Measurements from ENCODE around the gene KRTAP6-3.

KRTAP6-3 gene, protein sequence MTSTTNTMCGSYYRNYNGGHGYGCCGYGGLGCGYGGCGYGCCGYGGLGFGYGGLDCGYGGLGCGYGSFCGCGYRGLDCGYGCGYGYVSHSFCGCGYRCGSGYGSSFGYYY

DNA sequence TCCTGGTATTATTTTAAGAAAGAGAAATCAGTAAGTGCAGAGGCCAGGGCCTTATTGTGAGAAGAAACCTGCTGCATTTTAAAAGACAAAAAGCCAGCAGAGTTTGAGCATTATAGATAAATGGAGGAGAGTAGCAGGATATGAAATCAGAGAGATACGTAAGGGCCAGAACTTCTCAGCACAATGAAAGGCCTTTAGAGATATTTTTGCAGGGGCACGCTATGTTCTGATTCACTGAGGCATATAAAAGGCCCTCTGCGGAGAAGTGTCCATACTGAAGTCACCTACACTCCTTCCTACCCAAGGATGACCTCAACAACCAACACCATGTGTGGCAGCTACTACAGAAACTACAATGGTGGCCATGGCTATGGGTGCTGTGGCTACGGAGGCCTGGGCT, at the start of gene KRTAP6-3:
Gene KRTAP6-3, plus strand, starts transcription at position 301 of the 400 bp plus-strand sequence. Its CDS starts 6 bp downstream, at position 307.
- DNase-seq, result no peak

DNA sequence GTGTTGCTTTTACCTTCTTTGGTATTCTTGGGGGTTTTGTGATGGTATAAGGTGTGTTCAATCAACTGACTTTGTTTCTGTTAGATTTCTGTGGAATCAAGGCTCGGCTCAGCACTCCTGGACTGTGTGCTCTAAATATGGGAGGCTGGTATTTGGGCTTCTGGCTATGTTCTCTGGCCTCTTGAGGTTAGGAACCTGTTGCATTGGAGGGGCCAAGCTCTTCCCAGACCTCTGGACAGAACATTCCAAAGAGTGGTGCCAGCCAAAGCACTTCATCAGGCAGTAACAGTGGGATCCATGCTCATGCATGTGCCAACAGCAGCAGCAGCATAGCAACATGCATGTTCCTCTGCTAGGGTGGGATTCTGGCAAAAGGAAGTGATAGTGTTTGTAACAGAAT, 39.5 kb upstream of the KRTAP6-3 start:
- DNase-seq, result no peak

DNA sequence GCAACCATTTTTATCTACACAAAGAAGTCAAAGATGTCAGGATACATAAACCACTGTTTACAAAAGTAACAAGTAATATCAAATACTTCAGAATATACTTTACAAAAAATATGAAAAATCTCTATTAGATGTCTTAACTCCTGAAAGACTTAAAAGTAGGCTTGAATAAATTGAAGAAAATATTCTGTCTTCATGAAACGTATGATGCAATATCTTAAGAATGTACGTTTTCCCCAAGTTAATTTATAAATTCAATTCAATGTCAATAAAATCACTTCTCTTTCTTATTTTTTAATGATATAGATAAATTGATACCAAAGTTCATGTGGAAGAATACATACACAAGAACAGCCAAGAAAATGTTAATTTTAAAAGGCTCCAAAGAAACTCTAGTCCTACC, 37.1 kb upstream of the KRTAP6-3 start:
- DNase-seq, result no peak

DNA sequence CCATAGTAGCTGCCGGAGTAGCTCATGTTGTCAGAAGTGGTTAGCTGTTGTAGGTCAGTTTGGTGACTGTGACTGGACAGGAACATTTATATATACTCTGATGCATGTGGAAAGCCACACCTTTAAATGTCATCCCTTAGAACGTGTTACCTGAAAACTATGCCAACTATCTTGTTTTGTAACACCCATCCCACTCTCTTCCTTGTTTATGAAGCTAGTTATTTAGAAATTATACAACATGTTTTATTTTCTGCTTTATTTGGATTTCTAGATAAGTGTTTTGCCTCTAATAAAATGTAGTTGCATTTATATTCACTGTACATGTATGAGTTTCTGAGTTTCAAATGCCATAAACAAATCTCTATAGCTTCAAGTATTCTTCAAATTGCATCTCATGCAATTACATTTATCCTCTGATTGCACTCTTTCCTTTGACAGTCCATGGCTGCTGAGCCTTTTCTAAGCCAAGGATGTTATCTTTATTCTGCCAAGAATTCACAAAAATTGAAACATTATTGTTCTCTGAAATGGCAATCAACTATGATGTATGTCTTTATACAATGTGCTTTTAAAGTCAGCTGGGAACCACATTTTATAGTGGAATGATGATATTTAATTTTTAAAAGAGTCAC, 30.9 kb upstream of the KRTAP6-3 start, which contains the start of gene KRTAP19-7:
Gene KRTAP19-7, minus strand, starts transcription at position 51 of the 632 bp plus-strand sequence. Its CDS starts 25 bp downstream, at position 26.
- no peak for DNase-seq

DNA sequence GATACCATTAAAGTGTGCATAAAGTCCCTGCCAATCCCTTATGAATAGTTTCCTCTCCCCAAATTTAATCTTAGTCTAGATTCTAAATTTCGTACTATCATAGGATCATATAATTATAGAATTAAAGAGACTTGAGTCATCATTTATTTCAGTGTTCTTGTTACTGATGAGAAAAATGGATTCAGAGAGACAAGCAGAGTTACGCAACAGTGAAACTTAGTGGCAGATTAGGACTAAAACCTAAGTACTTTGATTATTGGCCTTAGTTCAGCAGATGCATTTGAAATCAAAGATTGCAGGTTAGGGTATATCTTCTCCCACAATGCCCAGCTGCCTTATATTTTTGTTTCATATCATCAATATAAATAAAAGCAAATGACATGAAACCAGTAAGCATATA, 30.3 kb upstream of the KRTAP6-3 start:
- no peak for DNase-seq

DNA sequence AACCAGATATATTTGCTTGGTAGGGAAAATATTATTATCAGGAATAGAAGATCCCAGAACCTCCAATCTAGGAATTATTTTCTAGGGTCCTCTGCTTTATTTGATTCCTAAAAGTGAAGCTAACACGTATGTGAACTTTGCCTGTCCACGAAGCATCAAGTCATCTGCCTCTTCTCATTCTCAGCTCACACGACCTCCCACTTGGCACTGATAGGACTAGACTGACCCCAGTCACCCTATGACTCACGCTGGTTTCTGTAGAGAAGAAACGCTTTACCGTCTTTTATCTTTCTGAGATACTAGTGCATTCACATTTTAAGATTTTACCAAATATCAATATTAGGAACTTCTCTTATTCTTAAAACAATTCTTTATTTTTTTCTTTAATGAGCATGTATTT, 29.2 kb upstream of the KRTAP6-3 start:
- DNase-seq, result no peak

DNA sequence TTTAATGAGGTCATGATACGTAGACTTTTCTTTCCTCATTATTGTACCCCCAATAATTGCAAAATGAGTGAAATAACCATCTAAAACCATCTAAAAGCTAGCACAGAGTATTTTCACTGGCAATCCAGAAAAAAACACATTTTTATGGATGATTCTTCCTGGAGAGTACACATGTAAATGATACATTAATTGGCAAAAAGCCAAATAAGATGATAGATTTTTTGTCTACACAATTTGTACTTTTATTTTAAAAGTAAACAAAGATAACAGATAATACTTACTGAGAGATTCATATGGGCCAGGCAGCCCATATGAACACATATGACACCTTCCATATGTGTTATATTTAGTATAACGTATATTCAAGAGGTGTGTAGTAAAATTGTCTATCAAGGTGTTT, 28.6 kb upstream of the KRTAP6-3 start:
- no peak for DNase-seq

DNA sequence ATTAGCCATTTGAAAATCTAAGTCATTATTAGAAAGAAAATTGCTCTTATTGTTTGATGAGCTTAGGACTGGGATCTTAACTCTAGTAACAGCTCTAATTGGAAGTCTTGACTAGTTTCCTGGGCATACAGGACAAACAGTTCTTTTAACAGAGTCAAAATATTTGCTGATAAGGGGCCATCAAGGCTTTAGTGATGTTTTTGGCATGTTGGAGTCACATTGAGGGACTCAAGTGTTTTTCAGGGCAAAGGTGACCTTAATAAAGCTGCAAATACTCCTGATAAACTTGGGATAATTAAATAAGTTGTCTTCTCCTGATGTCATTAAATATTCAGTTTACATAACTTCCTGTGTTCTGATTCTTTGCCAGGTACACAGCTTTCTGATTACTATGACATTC, 24.6 kb upstream of the KRTAP6-3 start:
- no peak for DNase-seq

DNA sequence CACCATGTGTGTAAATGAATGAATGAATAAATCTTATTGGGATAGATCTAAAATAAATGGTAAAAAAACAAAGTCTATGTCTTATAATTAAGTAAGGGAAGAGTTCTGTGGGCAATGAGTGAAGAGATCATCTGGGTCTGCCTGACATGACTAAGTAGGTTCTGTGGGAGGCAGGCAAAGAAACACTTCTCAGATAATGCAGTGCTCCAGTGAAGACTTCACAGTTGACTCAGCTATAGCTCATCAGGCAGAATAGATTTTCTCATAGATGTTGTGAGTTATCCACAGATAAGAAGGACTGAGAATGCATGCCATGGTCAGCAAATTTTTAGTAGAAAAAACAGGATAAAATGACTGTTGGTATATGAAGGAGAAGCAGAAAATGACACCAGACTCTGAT, 14.5 kb upstream of the KRTAP6-3 start:
- DNase-seq, result no peak

DNA sequence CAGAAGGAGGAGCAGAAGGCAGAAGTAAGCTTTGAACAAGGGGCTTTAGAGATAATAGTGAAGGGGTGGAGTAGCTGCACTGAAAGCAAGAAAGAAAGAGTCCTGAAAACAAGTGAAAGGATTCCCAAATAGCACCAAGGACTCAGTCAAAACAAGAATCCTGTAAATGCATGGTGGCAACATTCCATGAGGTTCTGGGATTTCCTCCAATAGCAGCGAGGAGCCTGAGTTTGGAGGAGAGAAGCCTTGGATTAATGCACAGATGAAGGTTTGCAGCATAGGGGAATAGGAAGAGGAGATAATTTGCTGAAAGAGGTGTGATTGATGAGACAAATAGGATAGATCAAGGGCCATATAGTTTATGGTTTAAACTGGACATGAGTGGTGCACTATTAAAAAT, 12.9 kb upstream of the KRTAP6-3 start:
- no peak for DNase-seq

DNA sequence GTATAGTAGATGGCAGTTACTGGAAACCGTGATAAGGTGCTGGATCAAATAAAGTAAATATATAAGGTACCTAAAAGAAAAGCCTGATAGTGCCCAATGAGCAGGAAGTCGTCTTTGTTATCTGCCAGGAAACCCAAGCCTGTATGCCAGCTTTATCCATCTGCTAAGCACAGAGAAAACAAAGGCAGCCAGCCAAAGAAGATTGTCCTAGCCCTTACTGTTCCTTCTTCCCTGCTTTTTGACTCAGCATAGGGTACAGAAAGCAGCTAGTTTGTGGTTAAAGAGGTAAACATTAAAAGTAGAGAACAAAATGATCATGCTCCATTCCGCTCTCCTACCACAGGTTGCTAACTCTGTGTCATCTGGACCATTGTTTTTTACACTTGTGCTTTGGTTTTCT, 12.1 kb upstream of the KRTAP6-3 start:
- DNase-seq, result no peak

DNA sequence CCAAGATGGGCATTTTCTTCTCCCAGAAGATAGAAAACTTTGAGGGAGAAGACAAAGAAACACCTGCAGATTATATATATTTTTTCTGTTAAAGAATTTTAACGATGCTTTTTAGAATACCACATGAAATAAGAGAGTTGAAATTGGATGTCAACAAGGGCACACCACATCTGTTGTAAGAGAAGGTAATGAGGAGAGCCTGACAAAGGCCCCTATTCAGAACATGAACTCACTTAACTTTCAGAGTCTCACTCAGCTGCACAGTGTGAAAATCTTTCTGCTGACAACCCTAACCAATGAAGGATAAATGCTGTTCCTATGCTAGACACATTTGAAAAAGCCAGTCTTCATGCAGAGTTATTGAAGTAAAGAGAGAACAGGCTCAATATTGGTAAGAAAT, 9.4 kb upstream of the KRTAP6-3 start:
- DNase-seq, result no peak

DNA sequence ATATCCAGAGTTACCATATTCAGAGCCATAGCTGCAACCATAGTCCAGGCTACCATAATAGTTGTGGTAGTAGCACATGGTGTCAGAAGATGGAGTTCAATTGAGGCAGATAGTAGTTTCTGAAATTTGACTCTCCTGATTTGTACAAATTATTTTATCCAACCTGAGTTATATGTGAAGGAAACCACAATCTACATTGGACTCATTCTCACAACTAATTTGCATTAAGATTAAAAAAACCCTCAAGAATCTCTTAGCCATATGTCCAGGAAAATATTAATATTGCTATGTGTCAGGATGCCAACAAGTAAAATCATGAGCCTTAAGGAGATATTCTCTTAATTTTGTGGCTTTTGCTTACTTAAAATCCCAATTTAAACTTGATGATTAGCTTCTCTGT, 1.9 kb upstream of the KRTAP6-3 start, which contains the start of gene KRTAP22-2:
Gene KRTAP22-2, minus strand, starts transcription at position 101 of the 400 bp plus-strand sequence.
- DNase-seq, result no peak

DNA sequence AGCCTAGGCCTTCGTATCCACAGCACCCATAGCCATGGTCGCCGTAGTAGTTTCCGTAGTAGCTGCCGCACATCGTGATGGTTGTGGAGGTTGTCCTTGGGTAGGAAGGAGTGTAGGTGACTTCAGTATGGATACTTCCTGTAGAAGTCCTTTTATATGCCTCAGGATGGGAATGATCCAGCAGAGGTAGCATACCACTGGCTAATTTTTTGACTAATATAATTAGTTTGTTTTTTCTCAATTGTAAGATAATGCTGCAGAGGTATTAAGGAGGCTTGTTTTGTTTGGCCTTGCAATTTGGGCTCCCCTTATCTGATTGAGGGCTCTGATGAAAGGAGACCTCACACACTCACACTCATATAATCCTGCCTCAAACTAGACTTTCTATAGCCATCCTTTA, 6.6 kb downstream of the KRTAP6-3 start, which contains the start of gene KRTAP6-2:
Gene KRTAP6-2, minus strand, starts transcription at position 101 of the 400 bp plus-strand sequence. Its CDS starts 28 bp downstream, at position 73.
- DNase-seq, result no peak

DNA sequence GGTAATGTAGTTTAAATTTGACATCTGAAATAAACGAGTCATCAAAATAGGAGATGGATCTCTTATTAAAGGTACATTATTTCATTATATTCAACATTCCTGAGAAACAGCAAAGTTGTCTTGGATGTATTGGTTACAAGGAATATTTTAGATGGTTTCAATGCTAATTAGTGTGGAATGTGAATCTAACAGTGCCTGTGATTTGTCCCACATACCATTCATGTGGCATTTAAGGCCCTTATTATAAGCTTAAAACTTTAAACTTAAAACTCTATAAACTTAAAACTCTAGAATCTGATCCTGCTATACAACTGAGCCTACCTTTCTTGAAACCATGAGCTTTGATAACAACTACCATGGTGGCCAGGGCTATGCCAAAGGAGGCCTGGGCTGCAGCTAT, 8.5 kb downstream of the KRTAP6-3 start, which contains the start of gene KRTAP22-1:
Gene KRTAP22-1, plus strand, starts transcription at position 301 of the 400 bp plus-strand sequence.
- DNase-seq, result no peak

DNA sequence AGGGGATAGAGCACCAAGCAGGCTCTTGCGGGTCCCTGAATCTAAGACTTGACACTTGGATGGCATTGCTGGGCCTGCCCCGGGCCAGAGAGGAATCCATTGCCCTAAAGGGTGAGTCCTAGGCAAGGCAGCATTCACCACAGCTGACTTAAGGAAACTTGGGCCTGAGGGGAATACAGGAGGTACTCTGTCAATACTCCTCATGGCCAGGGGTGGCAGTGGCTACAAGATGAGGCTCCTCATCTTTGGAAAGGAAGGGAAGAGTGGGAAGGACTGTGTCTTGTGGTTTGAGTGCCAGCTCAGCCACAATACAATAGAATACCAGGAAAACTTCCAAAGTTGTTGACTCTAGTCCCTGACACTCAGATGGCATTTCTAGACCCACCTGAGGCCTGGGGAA, 13.7 kb downstream of the KRTAP6-3 start:
- DNase-seq, result no peak

DNA sequence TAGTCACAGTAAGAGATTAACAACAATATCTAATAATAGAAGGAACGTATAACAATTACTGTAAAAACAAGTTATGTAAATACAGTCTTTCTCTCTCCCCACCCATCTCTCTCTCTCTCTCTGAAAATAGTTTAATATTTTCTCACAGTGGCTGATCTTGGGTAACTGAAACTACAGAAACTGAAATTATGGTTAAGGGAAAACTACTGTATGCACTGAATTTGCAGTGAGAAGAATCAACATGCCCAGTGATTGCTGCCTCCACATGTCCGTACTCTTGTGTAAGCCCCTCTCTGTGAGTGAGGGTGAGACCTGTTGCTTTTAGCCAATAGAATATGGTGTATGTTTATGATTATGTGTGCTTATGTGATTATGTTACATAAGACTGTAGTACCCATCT, 19.9 kb downstream of the KRTAP6-3 start:
- no peak for DNase-seq

DNA sequence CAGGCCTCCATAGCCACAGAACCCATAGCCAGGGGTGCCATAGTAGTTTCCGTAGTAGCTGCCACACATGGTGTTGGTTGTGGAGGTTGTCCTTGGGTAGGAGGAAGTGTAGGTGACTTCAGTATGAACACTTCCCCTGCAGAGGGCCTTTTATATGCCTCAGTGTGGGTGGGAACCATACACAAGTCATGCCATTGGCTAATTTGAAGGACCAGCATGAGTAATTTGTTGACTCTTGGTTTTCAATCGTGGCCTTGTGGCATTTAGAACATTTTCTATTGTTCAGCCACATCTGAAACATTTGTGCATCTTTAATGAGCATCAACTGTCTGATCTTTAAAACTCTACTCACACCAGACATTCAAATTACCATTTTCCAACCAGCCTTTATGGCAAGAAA, 21.6 kb downstream of the KRTAP6-3 start, which contains the start of gene KRTAP6-1:
Gene KRTAP6-1, minus strand, starts transcription at position 95 of the 400 bp plus-strand sequence. Its CDS starts 26 bp downstream, at position 69.
- DNase-seq, result no peak

DNA sequence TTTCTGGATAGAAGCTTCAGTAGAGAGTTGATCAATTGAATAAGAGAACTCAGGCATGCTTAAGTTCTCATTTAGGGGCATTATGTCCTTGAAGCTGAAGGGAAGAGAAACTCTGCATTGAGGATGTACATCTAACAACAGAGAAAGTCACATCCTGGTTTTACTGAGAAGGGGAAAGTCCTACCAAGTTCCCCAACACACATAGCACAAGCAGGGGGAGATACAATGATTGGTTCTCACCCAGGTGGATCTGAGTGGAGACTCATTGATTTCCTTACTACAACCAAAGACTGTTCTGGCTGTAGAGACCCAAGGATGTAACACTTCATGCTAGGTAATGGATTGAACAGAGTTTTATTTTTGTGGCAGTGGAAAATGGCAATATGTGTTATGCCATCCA, 23.0 kb downstream of the KRTAP6-3 start:
- no peak for DNase-seq

DNA sequence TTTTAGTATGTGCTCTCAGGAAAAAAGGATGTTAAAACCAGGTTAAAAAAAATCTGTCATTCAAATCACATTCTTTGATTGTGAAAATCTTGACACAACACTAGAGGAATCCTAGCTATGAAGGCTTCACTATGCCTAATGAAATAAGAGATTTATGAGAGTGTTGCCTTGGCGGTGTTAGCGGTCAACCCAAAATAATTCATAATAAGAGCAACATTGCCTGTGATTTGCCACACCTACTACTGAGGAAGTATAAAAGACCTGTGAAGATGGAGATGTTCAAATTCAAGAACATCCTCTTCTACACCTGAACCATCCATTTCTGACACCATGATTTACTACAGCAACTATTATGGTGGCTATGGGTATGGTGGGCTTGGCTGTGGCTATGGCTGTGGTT, 23.9 kb downstream of the KRTAP6-3 start, which contains the start of gene KRTAP20-1:
Gene KRTAP20-1, plus strand, starts transcription at position 301 of the 400 bp plus-strand sequence. Its CDS starts 30 bp downstream, at position 331.
- DNase-seq, result no peak

DNA sequence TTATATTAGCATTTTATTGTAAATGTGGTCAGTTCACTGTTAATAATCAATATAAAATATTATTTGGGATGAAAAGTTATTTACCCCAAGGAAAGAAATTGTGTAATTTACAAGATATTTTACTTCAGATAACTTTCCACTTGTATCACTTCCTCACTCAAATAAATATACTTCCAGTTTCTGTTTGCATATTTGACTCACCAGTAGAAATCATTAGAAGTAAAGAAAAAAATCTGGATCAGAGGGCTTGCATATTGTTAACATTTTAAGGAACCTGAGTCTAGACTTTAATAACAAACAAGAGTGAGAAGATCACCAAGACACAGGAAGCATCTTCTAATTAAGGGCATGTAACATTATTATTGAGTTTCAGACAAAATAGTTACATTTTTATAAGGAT, 27.8 kb downstream of the KRTAP6-3 start:
- DNase-seq, result no peak

DNA sequence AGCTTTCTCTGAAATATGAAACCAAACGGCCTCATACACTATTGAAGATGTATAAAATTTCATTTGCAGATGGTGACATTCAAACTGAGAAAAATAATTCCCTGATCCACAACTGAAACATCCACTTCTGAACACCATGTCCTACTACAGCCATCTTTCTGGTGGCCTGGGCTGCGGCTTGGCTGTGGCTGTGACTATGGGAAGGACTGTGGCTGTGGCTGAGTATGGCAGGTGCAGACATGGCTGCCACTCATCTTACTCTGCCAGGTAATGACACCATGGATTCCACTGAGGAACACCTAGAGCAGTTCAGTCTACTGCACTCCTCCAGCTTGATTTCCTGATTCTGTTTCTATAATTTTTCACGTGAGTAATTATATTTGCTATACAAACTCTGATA, 28.3 kb downstream of the KRTAP6-3 start, which contains the start of gene KRTAP20-4:
Gene KRTAP20-4, plus strand, starts transcription at position 106 of the 400 bp plus-strand sequence.
- DNase-seq, result no peak

DNA sequence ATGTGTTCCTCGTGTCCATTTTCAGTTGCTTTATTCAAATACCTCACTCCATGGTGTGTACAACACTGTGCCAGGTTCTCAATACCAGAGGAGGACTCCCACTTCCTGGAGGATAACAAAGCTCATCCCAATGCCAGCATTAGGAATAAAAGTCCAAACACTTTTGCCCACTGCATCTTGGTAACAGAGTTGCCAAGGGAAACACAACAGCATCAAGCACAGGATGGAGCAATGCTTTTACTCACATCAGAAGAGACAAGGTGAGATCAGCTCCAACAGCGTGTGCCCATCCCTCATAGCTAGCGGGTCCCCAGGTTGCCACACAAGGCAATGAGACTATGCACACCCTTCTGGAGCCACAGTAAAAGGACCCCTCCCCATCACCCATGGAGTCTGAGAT, 31.1 kb downstream of the KRTAP6-3 start:
- DNase-seq, result no peak

DNA sequence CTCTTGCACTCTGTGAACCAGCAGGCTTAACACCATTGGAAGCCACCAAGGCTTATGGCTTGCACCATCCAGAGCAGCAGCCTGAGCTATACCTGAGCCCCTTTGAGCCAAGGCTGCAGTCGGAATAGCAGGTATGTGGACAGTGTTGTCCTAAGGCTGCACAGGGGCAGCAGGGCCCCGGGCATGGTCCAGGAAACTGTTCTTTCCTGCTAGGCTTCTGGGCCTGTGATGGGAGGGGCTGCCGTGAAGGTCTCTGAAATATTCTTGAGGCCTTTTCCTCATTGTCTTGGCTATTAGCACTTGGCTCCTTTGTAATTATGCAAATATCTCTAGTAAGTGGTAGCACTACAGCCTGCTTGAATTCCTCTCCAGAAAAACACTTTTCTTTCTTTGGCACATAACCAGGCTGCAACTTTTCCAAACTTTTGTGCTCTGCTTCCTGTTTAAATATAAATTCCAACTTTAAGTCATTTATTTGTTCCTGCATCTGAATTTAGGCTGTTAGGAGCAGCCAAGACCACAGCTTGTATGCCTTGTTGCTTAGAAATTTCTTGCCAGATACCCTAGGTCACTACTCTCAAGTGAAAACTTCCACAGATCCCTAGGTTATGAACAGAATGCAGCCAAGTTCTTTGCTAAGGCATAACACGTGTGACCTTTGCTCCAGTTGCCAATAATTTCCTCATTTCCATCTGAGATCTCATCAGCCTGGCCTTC, 33.4 kb downstream of the KRTAP6-3 start:
- no peak for DNase-seq
